GF-D8 (cell line): Measurements from ENCODE around the gene TMC8.
"Not testable (repeated sequence)": the region's sequence is repeated elsewhere in the genome, so short reads cannot be mapped to it uniquely, and the experiment has no call there.

Experiments used
- DNase-seq: peaks from one replicate; lab custom pipeline; 2025; lab: John Stamatoyannopoulos, UW

Gene TMC8

DNA sequence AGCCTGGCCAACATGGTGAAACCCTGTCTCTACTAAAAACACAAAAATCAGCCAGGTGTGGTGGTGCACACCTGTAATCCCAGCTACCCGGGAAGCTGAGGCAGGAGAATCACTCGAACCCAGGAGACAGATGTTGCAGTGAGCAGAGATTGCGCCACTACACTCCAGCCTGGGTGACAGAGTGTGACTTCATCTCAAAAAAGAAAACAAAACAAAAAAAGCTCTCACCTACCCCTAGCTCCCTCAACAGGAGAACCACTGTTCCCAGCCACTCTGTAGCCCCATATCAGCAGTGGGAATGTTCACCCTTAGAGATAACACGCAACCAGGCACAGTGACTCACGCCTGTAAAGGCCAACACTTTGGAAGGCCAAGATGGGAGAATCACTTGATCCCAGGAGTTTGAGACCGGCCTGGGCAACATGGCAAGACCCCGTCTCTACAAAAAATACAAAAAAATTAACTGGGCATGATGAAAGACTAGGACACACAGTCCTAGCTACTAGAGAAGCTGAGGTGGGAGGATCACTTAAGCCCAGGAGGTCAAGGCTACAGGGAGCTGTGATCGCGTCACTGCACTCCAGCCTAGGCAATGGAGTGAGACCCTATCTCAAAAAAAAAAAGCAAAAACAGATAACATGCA lies 5.4 kb downstream of the TMC8 start:
- DNase-seq = no peak

DNA sequence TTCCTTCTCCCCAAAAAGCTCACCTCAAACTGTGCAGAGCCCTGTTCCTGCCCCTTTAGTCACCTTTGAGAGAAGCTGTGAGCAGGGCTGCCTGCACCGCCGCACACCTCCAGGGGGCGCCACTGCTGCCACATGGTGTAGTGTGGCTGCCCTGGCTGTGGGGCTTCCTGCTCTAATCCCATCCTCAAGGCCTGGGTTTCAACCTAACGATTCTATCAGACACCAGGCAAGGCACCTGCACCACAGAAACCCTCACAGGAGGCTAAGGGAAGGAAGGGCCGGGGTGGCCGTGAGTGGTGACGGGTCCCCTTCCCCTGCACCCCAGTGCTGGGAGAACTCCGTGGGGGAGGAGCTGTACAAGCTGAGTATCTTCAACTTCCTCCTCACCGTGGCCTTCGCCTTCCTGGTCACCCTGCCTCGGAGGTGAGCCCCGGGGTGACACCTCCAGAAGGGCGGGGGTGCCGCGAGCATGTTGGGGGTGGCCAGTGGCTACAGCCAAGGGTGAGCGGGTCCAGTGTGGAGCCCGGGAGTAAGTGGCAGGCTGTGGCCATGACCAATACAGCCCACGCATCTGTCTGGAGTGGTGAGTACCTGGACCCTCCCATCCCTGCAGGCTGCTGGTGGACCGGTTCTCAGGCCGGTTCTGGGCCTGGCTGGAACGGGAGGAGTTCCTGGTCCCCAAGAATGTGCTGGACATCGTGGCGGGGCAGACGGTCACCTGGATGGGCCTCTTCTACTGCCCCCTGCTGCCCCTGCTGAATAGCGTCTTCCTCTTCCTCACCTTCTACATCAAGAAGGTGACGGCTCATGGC lies 7.0 kb downstream of the TMC8 start:
- no peak for DNase-seq

GRCh38 chr17:78138204-78139060 lies 7.9 kb downstream of the TMC8 start:
- no peak for DNase-seq

DNA sequence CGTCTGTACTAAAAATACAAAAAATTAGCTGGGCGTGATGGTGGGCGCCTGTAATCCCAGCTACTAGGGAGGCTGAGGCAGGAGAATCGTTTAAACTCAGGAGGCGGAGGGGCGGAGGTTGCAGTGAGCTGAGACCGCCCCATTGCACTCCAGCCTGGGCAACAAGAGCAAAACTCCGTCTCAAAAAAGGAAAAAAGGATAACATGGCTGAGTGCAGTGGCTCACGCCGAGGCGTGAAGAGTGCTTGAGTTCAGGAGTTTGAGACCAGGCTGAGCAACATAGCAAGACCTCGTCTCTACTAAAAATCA lies 9.2 kb downstream of the TMC8 start:
- not testable (repeated sequence) for DNase-seq

- peak; percentile 90 for DNase-seq
Observed at GRCh38 chr17:78140169-78141051, 9.8 kb downstream of the TMC8 start.

GRCh38 chr17:78141437-78142118 lies 11.0 kb downstream of the TMC8 start:
- DNase-seq = no peak

- no peak for DNase-seq
Observed at GRCh38 chr17:78142119-78142861, 11.7 kb downstream of the TMC8 start.

- DNase-seq = no peak
Observed at GRCh38 chr17:78143214-78144146, 12.9 kb downstream of the TMC8 start.

- peak; percentile 83 for DNase-seq
Observed at GRCh38 chr17:78144147-78144719, 13.7 kb downstream of the TMC8 start.

DNA sequence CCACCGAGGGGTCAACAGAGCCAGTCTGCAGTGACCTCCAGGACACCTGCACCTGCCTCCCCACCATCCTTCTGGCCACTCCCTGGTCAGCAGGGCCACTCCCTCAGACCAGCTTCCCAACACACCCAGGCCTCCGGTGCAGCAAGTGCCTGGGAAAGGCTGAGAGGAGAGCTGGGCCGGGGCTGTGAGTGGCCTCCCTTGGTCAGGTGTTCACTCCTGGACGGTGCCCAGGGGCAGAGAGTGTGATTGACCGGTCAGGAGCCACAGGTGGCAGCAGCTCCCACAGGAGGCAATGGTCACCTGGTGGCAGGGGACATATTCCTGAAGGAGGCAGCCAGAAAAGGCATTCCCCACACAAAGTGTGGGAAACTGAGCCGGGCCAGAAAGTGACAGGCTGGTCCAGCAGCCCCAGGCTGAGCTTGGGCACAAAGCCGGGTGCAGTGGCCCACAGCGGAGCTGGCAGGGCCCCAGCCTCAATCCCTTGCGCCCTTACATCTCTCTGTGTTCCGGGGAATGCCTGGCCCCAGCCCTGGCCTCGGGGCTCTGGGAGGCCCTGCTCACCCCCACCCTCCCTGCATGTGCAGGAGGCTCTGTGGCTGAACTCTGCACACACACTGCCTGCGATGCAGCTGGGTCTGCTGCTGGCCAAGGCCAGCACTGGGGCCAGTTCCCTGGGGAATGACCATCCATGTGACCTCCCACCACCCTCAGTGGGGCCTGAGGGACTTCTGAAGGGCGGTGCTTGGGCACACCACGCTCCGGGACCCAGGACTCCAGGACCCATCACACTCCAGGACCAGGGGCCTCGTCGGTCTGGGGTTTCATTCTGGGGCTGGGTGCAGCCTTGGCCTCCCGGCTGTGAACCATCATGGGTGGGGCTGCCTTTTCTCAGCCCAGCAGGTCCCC lies 14.4 kb downstream of the TMC8 start:
- no peak for DNase-seq

- DNase-seq = no peak
Observed at GRCh38 chr17:78146471-78146869, 15.9 kb downstream of the TMC8 start.

- DNase-seq = no peak
Observed at GRCh38 chr17:78146881-78147280, 16.3 kb downstream of the TMC8 start.

GRCh38 chr17:78147315-78147998 lies 16.9 kb downstream of the TMC8 start:
- DNase-seq = no peak

DNA sequence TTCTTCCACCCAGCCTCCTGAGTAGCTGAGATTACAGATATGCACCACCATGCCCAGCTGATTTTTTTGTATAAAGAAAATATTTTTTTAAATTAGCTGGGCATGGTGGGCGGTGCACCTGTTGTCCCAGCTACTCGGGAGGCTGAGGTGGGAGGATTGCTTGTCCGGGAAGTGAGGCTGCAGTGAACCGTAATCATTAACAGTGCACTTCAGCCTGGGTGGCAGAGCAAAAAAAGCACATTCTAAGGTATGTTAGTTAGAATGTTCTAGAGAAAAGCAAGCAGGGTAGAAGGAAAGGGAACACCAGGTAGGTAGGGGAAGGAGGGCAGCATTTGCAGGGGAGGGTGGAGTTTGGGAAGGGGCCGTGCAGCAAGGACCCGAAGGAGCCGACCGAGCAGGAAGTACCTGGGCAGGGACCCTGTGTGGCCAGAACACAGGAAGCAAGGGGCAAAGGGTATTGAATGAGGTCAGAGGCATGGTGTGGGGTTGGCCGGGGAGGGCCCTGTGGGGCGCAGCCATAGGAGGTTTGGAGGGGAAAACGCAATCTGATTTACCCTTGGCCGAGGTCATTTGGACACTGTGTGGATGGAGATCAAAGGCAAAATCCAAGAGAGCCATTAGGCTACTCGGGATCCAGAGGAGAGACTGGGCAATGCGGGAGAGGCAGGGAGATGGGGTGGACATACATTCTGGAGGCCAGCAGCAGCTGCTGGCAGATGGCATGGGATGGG lies 17.9 kb downstream of the TMC8 start:
- DNase-seq = no peak

- no peak for DNase-seq
Observed at GRCh38 chr17:78151514-78152008, 21.0 kb downstream of the TMC8 start.
